GM21786 (cell line): ENCODE data around the gene MSH5.

ENCODE experiments used
- ATAC-seq: cut with Tn5 transposase; IDR thresholded peaks from one replicate; pipeline ENCODE4 v1.9.1; 2021; ENCODE audit not compliant: unreplicated experiment

Gene MSH5

DNA sequence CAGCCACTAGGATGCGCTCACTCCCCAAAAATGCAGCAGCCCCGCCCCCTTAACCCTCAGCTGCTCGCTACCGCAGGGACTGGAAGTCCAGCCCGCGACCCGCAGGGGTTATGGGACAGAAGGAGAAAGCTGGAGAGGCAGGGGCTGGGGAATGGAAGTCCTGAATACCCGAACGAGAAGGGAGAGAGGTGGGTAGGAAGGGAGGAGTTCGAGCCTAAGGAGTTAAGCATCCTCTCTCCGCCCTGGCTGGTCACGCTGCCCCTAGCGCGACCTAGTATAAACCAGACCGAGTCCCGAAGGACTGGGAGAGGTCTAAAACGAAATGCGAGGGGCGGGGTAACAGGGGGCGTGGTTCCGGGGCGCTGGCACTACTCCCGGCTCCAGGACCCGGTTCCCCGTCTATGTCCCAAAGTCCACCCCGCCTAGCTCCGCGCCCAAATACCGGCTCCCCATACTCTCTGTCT, 10.3 kb upstream of the MSH5 start:
- ATAC-seq = peak; percentile 40

DNA sequence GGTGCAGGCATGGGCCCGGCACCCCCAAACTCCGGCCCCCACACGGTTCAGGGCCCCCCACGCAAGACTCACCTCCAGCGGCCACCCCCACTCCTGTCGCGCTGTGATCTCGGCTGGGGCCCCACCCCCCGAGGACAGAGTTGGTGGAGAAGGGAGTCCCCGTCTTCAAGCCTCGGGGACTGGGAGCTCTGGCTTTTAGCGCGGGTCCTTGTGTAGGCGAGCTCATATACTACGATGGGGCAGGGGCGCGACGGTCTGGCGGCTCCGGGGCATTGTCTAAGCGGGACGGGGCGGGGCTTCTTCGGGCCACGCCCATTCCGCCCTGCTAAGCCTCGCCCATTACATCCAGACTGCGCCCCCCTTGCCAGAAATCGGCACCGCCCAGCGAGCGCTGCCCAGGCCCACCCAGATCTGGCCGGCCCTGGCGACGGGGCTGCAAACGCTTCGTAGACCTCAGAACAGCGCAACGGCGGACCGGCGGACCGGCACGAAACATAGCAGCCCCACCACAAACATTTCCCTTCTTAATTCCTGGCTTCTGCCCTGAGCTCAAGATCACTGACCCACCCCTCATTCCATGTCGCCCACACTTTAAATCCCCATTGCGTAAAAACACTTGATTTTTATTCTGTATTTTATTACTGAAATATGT, 9.7 kb upstream of the MSH5 start:
- ATAC-seq = peak; percentile 40

DNA sequence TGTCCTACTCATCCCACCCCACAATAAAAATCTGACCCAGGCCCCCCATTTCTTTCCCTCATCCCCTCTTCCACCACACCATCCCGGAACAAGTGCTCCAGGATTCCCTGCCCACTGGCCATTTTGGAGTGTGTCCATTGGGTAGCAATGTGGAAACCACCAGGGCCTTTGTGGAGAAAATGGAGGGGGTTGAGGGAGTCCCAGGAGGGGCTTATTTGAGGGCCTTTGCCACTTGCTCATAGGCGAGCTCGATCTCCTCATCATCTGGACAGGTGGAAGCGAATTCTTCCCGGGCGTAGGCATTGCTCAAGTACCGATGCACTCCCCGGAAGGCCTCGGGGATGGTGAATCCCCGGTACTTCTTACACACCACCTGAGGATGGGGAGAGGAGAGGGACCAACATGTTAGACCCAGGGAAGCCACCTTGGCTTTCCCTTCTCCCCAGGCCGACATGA, 9.1 kb upstream of the MSH5 start:
- no peak for ATAC-seq

DNA sequence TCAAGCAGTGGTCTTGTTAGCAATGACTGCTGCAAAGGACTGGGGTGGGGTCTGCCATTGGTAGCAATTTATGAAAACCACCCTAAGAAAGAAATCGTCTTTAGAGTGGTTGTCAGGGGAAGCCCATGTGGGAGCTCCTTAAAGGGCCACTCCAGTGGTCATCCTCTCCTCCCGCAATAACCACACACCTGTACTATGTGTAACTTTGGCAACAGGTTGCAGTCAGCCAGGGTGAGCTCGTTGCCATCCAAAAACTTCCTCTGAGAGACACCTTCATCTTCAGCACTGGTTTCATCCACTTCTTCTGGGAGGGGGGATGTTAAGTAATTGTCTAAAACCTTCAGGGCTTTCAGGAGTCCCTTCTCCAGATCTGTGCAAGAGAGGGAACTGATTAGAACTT, 7.8 kb upstream of the MSH5 start:
- no peak for ATAC-seq

DNA sequence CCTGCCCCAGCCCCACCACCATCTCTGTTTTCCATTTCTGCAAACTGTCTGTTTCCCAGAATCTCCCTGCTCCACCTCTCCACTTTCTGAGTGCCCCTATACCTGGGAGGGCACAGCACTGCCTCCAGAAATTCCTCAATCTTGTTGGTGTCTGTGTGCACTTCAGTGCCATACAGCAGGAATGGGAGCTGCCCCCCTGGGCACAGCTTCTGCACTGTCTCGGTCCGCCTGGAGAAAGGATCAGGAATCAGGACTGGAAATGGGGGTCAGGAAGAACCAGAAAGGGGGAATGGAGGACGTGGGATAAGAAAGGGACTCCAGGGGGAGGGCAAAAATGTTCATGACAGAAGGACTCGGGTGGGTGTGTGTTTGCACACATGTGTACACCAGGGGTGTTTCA, 6.1 kb upstream of the MSH5 start:
- no peak for ATAC-seq

DNA sequence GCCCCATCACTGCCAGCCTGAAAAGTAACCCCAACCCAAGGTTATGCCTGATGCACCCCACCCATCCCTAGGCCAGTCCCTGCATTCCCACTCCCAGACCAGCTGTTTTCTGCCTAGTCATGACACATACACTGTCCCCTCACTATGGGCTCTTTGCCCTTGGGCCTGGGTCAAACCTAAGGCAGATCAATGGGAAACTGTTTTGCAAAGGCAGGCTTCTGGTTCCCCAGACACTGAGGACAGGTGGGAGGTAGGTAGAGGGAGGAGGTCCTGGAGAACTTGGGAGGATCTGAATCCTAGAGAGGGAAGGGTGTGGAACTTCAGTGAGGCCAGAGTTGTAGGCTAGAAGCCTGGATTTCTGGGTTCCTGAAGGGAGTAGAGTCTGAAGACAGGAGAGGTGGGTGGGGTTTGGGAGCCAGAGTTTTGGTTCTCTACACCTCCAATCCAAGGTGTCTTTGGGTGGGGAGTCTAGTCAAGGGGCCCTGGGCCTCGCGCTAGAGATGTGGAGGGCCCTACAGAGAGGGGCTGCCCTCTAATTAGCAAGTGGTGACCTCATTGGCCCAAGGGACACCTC, 5.5 kb upstream of the MSH5 start:
- ATAC-seq = no peak

DNA sequence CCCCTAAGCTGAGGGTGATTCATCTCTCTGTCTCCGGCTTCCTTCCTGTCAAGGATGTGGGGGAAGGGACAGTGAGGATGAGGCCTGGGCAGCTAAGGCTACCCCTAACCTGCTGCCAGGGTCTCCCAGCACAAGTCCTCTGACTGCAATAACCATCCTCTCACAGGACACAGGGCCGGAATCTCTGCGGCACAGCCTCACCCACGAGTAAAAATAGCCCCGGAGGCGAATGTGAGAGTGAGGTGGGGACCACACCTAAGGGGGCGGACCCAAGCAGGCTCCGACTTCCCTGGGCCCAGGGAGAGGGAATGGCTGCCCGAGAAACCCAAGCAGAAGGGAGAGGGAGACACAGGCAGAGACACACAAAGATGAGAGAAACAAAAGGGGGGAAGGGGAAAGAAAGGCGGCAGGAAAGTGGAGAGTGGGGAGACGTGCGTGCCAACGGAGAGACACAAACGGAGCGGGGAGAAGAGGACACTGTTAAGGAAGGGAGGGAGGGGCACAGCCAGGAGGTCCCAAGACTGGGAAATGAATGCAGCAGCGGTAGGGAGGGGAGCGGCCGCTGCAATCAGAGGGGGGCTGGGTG, 4.9 kb upstream of the MSH5 start:
- peak; percentile 30 for ATAC-seq

DNA sequence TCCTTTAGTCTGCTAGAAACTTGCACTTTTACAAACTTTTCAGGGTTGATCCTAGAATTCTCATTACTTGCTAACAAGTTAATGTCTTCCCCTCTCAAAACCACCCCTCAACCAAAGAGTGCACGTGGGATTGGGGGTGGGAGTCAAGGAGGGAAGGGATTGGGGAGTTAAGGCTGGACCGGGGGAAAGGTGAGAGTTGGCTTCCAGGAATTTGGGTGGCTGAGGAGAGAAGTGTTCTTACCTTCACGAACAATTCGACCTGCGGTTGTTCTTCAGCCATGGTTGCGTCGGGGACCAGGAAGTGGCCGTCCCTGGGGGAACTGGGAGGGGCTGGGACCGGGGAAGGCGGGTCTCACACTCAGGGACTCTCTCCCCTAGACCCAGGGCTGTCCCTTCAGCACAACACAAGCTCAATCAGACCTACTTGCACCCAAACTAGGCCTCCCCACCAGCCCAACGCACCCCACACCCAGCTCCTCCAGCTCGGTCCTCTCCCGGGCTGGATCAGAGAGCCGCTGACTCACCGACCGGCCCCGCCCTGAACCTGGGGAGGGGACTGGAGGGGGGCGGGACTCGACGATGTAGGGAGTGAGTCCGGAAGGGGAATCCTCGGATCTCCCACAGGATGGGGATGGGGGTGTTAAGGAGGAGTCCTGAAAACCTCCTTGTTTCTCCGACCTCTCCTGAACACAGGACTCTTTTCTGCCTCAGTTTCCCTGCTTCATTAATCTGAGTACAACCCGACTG, 3.6 kb upstream of the MSH5 start, which contains the start of gene CLIC1:
Gene CLIC1, minus strand, starts transcription at position 510 of the 747 bp plus-strand sequence. Its CDS starts 230 bp downstream, at position 280.
- ATAC-seq = no peak

DNA sequence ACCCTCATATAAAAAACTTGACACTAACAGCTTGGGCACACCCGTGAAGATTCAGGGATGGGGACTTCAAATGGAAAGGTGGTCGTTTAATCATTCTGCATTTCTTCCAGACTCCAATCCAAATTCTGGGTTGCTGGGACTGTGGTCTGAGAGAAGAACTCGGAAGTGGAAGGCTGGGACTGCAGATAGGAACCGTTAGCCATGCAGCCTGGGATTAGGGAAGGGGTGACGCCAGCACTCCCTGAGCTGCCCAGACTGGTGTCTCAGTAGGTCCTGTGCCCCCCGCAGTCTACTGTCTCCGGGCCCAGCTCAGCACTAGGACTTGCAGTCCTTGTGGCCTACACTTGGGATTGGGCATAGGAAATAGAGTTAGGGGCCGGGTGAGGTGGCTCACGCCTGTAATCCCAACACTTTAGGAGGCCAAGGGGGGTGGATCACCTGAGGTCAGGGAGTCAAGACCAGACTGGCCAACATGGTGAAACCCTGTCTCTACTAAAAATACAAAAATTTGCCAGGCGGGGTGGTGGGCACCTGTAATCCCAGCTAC, 3.0 kb upstream of the MSH5 start:
- no peak for ATAC-seq

DNA sequence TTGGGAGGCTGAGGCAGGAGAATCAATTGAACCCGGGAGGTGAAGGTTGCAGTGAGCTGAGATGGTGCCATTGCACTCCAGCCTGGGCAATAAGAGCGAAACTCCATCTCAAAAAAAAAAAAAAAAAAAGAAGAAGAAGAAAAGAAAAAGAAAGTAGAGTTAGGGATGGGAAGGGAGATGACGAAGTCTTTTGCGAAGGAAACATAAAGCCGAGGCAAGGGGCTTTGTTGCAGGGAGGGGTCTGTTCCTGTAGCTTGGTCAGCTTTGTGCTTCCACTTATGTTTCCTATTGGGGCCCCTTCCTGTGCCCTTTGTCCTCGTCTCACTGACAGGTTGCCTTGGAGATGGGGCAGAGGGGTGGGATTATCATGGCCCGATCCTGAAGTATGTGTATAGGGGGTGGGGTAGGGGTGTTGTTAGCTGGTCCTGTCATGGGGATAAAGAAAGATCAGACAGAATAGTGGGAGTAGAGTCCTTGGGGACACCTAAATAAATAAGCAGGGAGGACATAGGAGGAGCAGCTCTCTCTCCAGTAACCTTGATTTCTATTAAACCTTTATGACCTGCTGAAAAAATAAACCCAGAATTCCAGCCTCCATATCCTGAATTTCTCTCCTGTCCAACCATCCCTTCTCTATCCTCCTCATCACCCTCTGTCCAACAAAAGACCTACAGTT, 2.4 kb upstream of the MSH5 start:
- ATAC-seq = no peak

DNA sequence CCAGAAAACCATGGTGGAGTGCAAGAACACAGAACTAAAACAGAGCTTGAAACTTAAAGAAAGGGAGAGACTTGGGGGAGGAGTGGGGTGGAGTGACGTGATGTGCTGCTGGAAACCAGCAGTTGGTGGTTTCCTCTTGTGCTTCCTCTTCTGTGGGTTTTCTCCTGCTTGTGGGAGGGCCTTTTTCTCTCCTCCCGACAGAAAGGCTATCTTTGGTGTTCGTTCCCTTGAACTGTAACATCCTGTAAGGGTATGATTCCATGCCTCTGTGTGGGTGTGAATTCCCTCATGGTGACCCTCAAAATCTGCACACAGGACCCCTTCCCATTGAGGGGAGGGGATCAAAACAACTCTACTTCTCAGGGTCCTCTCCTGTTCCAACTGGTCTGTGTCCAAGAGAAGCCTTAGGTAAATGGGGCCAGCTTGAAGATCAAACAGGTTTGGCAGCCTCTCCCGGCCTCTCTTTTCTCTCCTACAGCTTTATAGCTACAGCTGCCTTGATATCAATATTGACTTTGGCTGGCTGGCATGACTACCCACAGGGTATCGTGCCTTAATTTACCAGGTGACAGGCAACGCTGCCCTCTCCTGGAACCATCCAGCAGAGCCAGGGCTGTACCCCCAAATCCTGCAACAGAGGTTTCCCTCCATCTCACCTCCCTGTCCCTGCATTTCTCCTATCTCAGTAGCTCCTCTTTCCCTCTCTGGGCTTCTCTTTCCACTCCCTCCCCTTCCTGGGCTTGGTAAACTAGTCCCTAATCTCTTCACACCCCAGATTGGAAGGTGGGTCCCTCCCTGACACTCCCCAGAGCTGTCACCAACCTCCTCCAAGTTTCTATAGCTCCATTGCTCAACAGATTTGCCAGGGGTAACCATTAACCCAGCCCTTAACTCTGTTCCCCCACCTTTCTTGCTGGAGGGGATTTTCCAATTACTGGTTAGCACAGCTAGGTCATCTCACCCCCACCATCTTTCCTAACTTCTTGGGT, 1.5 kb upstream of the MSH5 start:
- ATAC-seq = no peak

DNA sequence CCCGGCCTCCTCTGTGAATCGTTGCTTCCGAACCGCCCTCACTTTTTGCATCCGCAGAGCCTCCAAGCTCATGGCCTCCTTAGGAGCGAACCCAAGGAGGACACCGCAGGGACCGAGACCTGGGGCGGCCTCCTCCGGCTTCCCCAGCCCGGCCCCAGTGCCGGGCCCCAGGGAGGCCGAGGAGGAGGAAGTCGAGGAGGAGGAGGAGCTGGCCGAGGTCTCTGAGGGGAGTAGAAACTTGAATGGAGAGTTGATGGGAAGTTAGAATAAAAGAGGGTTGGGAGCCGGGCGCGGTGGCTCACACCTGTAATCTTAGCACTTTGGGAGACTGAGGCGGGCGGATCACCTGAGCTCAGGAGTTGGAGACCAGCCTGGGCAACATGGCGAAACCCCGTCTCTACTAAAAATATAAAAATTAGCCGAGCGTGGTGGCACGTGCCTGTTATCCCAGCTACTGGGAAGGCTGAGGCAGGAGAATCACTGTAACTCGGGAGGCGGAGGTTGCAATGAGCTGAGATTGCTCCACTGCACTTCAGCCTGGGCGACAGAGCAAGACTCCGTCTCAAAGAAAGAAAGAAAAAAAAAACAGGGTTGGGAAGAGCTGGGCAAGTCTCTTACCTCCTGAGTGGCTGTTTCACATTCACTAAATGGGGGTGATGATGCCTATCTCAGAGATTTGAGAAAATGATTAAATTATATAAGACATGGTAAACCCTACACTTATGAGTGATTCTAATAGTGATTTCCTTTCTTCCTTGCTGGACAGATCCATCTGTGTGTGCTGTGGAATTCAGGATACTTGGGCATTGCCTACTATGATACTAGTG, 805 bp downstream of the MSH5 start:
- no peak for ATAC-seq

DNA sequence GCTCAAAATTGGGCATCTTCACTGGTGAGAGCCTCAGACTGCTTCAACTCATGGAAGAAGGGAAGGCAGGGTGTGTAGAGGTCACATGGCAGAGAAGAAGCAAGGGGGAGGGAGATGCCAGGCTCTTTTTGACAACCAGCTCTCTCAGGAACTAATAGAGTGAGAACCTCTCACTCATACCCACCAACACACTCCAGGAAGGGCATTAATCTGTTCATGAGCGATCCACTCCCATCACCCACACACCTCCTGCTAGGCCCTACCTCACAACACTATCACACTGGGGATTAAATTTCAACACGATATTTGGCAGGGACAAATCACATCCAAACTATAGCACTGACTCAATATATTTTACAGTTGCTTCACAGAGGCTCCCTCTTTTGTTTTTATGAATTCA, 2.0 kb downstream of the MSH5 start:
- no peak for ATAC-seq

DNA sequence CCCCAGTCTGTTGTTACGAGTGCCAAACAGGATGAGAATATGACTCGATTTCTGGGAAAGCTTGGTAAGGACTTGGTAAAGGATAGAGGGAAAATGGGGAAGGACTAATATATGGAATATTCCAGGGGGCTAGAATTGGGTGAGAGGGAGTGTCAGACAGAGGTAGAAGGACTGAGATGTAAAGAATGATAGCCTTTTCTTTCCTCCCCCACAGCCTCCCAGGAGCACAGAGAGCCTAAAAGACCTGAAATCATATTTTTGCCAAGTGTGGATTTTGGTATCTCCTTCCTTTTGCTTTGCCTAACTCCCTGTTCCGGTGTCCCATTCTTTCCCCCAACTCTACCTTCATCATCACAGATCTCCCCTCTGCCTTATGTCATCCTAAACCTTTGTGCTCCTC, 3.1 kb downstream of the MSH5 start:
- no peak for ATAC-seq

DNA sequence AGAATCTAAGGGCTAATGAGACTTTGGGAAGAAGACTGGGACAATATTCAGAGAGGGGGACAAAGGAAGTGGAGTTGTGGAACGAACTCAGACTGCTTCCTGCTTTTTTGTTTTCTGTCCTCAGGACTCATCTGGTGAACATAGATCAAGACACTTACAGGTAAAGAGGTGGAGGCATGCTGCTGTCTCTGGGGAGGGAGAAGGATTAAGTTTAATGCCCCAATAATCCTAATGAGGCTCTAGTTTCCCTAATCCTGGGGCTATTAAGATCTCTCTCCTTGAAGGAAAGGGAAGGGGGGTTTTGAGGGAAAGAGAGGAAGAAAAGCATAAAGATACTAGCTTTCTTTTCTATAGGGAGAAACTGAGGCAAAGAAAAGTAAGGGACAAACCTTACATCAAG, 4.6 kb downstream of the MSH5 start:
- ATAC-seq = no peak

DNA sequence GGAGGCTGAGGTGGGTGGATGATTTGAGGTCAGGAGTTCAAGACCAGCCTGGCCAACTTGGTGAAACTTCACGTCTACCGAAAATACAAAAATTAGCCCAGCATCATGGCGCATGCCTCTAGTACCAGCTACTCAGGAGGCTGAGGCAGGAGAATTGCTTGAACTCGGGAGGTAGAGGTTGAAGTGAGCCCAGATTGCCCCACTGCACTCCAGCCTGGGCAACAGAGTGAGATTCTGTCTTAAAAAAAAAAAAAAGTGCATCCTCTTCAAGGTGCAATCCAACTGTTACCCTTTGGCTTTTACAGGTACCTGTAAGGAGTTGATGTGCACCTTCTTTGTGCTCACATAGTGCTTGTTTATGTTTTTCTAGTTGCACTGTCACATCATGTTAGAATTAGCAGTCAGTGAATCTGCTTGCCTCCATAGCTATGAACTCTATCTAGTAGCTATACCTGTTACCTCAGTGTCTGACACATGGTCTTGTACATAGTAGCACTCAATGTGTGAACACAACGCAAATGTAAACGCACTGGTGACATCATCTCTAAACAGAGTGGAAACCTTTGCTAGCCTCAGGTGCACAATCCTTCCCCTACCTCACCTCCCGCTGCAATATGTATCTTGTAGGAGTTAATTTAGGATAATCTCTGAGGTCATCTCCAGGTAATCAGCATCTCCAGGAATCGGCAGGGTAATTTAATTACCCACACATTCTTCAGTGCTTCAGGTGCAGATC, 9.7 kb downstream of the MSH5 start:
- no peak for ATAC-seq

DNA sequence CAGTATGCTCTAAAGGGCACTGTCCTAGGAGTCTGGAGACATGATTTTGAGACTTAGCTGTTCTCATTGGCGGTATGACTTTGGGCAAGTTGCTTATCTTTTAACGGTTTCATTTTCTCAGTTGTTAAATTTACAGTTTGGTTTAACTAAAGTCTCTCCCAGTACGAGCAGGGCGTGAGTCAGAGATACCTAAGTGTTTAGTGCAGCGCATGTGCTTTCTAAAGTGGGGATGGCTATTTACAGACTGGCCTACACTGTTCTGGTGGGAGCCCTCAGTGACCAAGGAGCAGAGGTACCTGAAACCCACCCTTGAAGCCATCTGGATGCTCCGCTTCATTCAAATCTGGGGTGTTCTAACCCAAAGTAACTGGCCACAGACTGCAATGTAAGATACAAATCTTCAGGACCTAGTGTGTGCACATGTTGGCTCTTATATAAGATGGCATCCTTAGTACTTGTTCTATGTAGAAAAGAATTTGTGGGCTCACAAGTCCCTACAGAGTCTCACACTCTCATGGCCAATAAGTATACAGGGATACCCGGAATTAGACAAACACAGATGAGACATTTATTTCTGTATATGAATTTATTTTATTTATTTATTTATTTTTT, 10.7 kb downstream of the MSH5 start:
- ATAC-seq = no peak
